NCI-H1417 (cell line): ENCODE results near the gene HEMK1.
A peak's percentile ranks its signal among the peaks of the same experiment; 100 is the strongest.

Experiments
- DNase-seq, 3 experiments: peaks; one replicate each; lab custom pipeline; 2025; lab: John Stamatoyannopoulos, UW

The HEMK1 gene

GRCh38 chr3:50568947-50569749 is at the start of gene HEMK1:
Gene HEMK1 (plus strand): TSS chr3:50569522. CDS start chr3:50571105, 1,583 bp downstream.
- peak; percentile 87 to 94 (median 94) for DNase-seq

- no peak for DNase-seq
Observed at GRCh38 chr3:50520849-50521248, 48.5 kb upstream of the HEMK1 start.

GRCh38 chr3:50521572-50521971 is 47.8 kb upstream of the HEMK1 start:
- peak in 2 of 3 experiments; percentile 55 to 75 for DNase-seq

GRCh38 chr3:50523279-50523811 is 46.0 kb upstream of the HEMK1 start:
- peak in 2 of 3 experiments; percentile 47 to 85 for DNase-seq

DNA sequence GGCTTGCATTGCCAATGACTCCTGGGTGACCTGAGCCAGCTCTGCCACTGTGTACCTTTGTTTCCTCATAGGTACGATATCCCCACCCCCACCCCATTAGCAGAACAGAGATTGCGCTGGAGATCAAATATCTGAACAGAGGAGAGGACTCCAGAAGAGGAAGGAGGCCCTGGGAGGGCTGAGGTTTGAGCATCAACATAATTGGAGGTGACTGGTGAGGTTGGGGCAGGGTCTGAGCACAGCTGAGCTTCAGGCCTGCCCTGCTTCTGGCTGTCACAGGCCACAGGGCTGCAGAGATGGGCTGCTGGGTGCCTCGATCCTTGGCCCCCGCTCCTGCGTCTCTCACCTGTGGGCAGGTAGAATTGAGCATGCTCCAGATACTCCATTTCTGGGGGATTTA is 44.6 kb upstream of the HEMK1 start:
- peak in 1 of 3 experiments; percentile 23 for DNase-seq

DNA sequence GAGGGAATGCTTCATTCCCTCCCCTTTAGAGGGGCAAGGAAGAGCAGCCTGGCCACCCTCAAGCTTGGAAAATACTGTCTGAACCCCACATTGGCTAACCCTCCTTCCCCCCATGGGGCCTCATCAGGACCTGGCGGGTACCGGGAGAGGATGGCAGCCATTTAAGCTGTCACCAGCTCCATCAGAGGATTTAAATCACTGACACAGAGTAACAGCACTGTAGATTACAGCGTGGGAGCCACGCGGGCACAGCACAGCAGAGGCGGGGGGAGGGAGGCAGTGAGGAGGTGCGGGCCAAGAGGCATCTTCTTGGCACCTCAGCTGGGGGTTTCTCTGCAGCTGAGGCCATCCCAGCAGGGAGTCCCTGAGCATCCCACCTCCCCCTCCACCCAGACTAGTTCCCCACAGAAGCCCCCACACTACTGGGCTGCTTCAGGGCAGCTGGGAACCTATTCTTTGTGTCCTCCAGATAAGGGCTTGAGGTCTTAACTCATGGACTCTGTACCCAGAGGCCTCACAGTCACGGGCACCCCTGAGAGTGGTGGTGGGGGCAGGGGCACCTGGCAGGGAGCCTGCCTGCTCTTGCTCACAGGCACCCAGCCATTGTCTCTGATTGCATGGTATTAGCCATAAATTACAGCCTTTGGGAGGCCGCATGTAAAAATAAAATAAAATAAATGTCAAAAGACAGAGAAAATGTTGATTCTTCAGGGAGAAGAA is 44.0 kb upstream of the HEMK1 start:
- DNase-seq = peak in 2 of 3 experiments; percentile 74 to 85

GRCh38 chr3:50525987-50526386 is 43.3 kb upstream of the HEMK1 start:
- DNase-seq = peak in 2 of 3 experiments; percentile 62 to 79

- DNase-seq = peak in 2 of 3 experiments; percentile 45 to 60
Observed at GRCh38 chr3:50530001-50530970, 39.0 kb upstream of the HEMK1 start.

DNA sequence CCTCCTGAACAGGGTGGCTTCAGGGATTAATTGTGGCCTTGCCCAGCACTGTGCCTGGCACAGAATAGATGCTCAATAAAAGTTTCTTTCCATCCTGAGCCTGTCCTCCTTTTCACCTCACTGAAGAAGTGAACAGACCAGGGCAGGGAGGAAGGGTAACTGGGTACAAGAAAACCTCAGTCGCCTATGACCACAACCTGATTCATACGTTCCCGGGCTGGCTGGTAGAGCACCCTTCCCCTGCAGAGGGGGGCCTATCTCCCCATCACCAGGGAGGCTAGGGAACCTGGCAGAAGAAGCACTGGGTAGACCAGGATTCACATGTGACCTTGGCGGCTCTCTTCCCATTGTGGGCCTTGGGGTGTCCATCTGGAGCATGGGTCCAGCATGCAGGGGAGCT is 38.1 kb upstream of the HEMK1 start:
- DNase-seq = no peak

GRCh38 chr3:50532062-50532705 is 37.1 kb upstream of the HEMK1 start:
- DNase-seq = no peak

GRCh38 chr3:50533316-50533715 is 36.0 kb upstream of the HEMK1 start:
- peak in 1 of 3 experiments; percentile 44 for DNase-seq

DNA sequence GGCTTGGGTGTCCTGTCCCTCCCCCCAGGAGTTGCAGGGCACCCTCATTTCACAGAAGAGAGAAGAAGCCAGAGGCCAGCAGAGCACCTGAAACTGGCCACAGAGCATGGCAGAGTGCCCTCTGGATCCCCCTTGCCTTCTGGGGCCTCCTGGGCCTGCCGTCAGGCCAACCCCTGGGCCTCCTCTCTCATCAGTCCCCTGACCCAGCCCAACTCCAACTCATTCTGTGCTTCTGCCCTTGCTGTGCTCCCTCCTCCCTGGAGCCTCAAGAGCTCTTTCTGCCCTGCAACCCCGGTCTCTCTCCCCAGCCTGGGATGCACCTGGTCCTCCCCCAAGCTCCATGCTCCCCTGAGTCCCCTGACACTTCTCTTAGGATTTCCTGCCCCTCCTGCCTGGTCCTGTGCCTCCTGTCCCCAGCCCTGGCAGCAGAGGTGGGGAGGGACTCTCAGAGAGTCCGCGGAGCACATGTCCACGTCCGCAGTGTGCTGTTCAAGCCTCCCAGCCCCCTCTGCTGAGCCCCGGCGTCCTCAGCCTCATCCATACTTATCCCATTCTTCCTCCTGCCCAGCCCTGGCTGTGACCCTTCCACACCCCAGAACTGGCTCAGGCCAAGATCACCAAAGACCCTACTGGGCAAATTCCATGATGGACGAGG is 35.4 kb upstream of the HEMK1 start:
- DNase-seq = no peak

DNA sequence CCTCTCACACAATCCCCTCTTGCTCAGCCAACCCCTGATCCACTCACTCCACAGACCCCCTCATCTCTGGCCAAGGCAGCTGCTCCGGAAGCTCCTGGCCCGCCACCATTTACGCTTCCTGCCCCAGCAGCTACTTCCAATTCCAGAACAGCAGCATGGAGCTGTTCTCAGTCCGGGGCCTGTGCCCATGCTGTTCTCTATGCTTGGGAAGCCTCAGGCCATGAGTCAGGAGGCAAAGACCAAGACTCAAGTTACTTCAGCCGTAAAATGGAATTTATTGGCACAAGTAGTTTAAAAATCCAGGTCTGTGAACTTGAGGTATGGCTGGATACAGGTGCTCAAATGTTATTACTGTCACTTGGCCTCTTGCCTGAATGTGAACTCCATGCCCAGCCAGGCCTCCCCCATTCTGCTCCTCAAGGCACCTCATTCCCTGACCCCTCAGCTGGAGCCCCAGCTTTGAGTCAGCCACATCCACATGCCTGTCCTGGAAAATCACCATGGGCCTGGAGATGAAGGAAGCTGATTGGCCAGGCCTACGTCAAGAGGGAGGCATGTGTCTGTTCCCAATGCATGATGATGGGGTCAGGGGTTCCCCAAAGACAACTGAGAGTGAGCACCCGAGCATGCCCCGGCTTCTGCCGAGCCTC is 34.5 kb upstream of the HEMK1 start:
- DNase-seq = no peak

GRCh38 chr3:50536471-50537180 is 32.7 kb upstream of the HEMK1 start:
- DNase-seq = no peak

- no peak for DNase-seq
Observed at GRCh38 chr3:50537421-50538129, 31.7 kb upstream of the HEMK1 start.

GRCh38 chr3:50539356-50540286 is 29.7 kb upstream of the HEMK1 start:
- peak in 1 of 3 experiments; percentile 58 for DNase-seq

GRCh38 chr3:50542177-50543034 is 26.9 kb upstream of the HEMK1 start:
- peak; percentile 46 to 81 (median 55) for DNase-seq
